CD4-positive, alpha-beta T cell (primary cell): Measurements from ENCODE around the gene GPR6. TPM values are rescaled to one million over a fixed set of nuclear protein-coding genes. Genes with fewer than 3 reads are reported as not detected.

Experiments
- ATAC-seq: fragments of 200-7000 bp; cut with Tn5 transposase; one replicate; pipeline ENCODE4 v1.10.0; 2022; ENCODE audit warnings: mild to moderate bottlenecking; ENCODE audit not compliant: poor library complexity
- CTCF ChIA-PET: fragments of 350-600 bp; sonication (Branson Sonifier 250); formaldehyde crosslinking; loops from one replicate; lab custom pipeline; 2021; ENCODE audit warnings: antibody characterized with exemption, inconsistent platforms; lab: Charles Lee
- POLR2A ChIA-PET: fragments of 350-600 bp; sonication (Branson Sonifier 250); formaldehyde crosslinking; loops from one replicate; lab custom pipeline; 2021; ENCODE audit warnings: antibody characterized with exemption, inconsistent platforms; lab: Charles Lee
- DNase-seq, 14 experiments: peaks; one replicate each; pipeline ENCODE4 v3.0.0-alpha.2; 2013 to 2020; ENCODE audit warnings: mixed read lengths in 2 of 14
- H3K27ac ChIP-seq, 2 donors: one replicate each; pipeline versions ENCODE4 v1.5.1 to v1.7.0; 2013; ENCODE audit warnings: low read length in 2 of 2, low read depth in 1 of 2, mild to moderate bottlenecking in 1 of 2
- H3K27me3 ChIP-seq, 2 experiments: 1 replicate in 1 of 2; 2 replicates in 1 of 2; pipeline versions ENCODE4 v1.6.1 to v1.7.0; 2013; ENCODE audit warnings: low read length in 2 of 2, control low read depth in 1 of 2, mild to moderate bottlenecking in 1 of 2, moderate library complexity in 1 of 2; ENCODE audit not compliant: insufficient read depth in 2 of 2, control insufficient read depth in 1 of 2
- H3K36me3 ChIP-seq: one replicate; pipeline ENCODE4 v1.6.1; 2013; ENCODE audit warnings: low read length, control low read depth; ENCODE audit not compliant: insufficient read depth
- H3K4me1 ChIP-seq: one replicate; pipeline ENCODE4 v1.6.1; 2013; ENCODE audit warnings: low read length, control low read depth; ENCODE audit not compliant: insufficient read depth
- H3K4me3 ChIP-seq: one replicate; pipeline ENCODE4 v1.5.1; 2013; ENCODE audit warnings: mild to moderate bottlenecking, low read length, moderate library complexity
- H3K9me3 ChIP-seq, 2 experiments: 1 replicate in 1 of 2; 2 replicates in 1 of 2; pipeline versions ENCODE4 v1.6.1 to v1.7.0; 2013; ENCODE audit warnings: low read length in 2 of 2, mild to moderate bottlenecking in 2 of 2, control low read depth in 1 of 2, moderate library complexity in 1 of 2; ENCODE audit not compliant: control insufficient read depth in 1 of 2, insufficient read depth in 1 of 2
- H3K27ac Mint-ChIP-seq: one replicate; pipeline ENCODE4 v1.8.0; 2020; ENCODE audit warnings: mixed read lengths
- H3K27me3 Mint-ChIP-seq: one replicate; pipeline ENCODE4 v1.8.0; 2021; ENCODE audit warnings: mixed read lengths
- H3K36me3 Mint-ChIP-seq: one replicate; pipeline ENCODE4 v1.8.0; 2021; ENCODE audit warnings: low read depth, mixed read lengths
- H3K4me1 Mint-ChIP-seq: one replicate; pipeline ENCODE4 v1.8.0; 2021; ENCODE audit warnings: low read depth, mixed read lengths
- H3K4me3 Mint-ChIP-seq: one replicate; pipeline ENCODE4 v1.8.0; 2020; ENCODE audit warnings: mild to moderate bottlenecking, mixed read lengths
- H3K9me3 Mint-ChIP-seq: one replicate; pipeline ENCODE4 v1.8.0; 2020; ENCODE audit warnings: mixed read lengths
- CTCF ChIP-seq: fragments of 200-600 bp; IDR thresholded peaks from one replicate; pipeline ENCODE4 v1.8.0; 2022; ENCODE audit warnings: antibody characterized with exemption, mild to moderate bottlenecking
- intact Hi-C, 2 experiments: fragments of 100-400 bp; cut with DNase I in 1 of 2; cut with micrococcal nuclease in 1 of 2; formaldehyde crosslinking; loops; one replicate each; pipeline versions ENCODE4 v1.15.1 to v1.9.0; 2023 to 2025; cut with DNase I, micrococcal nuclease
- total RNA-seq, 174 experiments: library from RNA in 2 of 174; stranded (reverse) in 2 of 174; gene quantifications; one replicate each; pipeline ENCODE4 v1.2.3 and lab custom pipeline; 2021 to 2026

Gene GPR6
- total RNA-seq, 2 experiments from 2014 or later, result not detected

GRCh38 chr6:109964949-109965348, 13.2 kb upstream of the GPR6 start:
- DNase-seq (no peak), ATAC-seq (no peak)
- Histone ChIP-seq H3K4me1 (no peaks in the 10 kb centered on the region), H3K4me3 (no peak overlapping the region), H3K36me3 (no peaks in the 10 kb centered on the region), H3K27ac (no peak overlapping the region), H3K27me3 (peaks cover 0 to 2% of the 10 kb centered on the region in 2 experiments), H3K9me3 (no peaks in the 10 kb centered on the region)
- Mint-ChIP-seq H3K9me3 (no peaks in the 10 kb centered on the region), H3K36me3 (no peaks in the 10 kb centered on the region), H3K27me3 (peaks cover 14% of the 10 kb centered on the region), H3K4me3 (no peak overlapping the region), H3K27ac (no peak overlapping the region), H3K4me1 (no peaks in the 10 kb centered on the region)
- no peak for TF ChIP-seq CTCF
- intact Hi-C loops, result no loop called here
- ChIA-PET POLR2A (no interaction called here), CTCF (no interaction called here)

- Histone ChIP-seq H3K4me1 (no peaks in the 10 kb centered on the region), H3K27ac (no peak overlapping the region), H3K9me3 (no peaks in the 10 kb centered on the region), H3K27me3 (peaks cover 0 to 2% of the 10 kb centered on the region in 2 experiments), H3K36me3 (no peaks in the 10 kb centered on the region), H3K4me3 (no peak overlapping the region)
- no peak overlapping the region for H3K27ac Mint-ChIP-seq
- DNase-seq, result no peak
- H3K9me3 Mint-ChIP-seq, result no peaks in the 10 kb centered on the region
- peaks cover 15% of the 10 kb centered on the region for H3K27me3 Mint-ChIP-seq
- intact Hi-C loops, result no loop called here
- POLR2A ChIA-PET, result interaction anchor here (1.0 kb wide), 1 partner anchor 73 kb away, joined by 3 read pairs; no protein-coding TSS in a partner anchor
- no peaks in the 10 kb centered on the region for H3K4me1 Mint-ChIP-seq
- TF ChIP-seq CTCF, result no peak
- H3K4me3 Mint-ChIP-seq, result no peak overlapping the region
- ATAC-seq, result no peak
- no peaks in the 10 kb centered on the region for H3K36me3 Mint-ChIP-seq
- CTCF ChIA-PET, result no interaction called here
These were observed 11.8 kb upstream of the GPR6 start for GRCh38 chr6:109966299-109966698.

GRCh38 chr6:109977791-109978173, 329 bp upstream of the GPR6 start:
- peaks cover 31 to 35% of the 10 kb centered on the region in 2 experiments for H3K27me3 ChIP-seq
- H3K27ac ChIP-seq, result no peak overlapping the region
- H3K4me1 Mint-ChIP-seq, result no peaks in the 10 kb centered on the region
- peaks cover 3% of the 10 kb centered on the region for H3K9me3 Mint-ChIP-seq
- H3K36me3 ChIP-seq, result no peaks in the 10 kb centered on the region
- no peak overlapping the region for H3K4me3 Mint-ChIP-seq
- ChIA-PET POLR2A (no interaction called here), CTCF (interaction anchor here (0.5 kb wide), 1 partner anchor 103 kb away, joined by 3 read pairs; no protein-coding TSS in a partner anchor)
- no peak overlapping the region for H3K4me3 ChIP-seq
- peaks cover 0 to 27% of the 10 kb centered on the region in 2 experiments for H3K9me3 ChIP-seq
- peaks cover 75% of the 10 kb centered on the region for H3K27me3 Mint-ChIP-seq
- DNase-seq, result no peak
- H3K27ac Mint-ChIP-seq, result no peak overlapping the region
- no peak for TF ChIP-seq CTCF
- H3K36me3 Mint-ChIP-seq, result no peaks in the 10 kb centered on the region
- H3K4me1 ChIP-seq, result no peaks in the 10 kb centered on the region
- intact Hi-C loops, result no loop called here
- no peak for ATAC-seq
